Progenitor cell of endocrine pancreas (in vitro differentiated cells): Measurements from ENCODE around the gene REG3G. TPM values are rescaled to one million over a fixed set of nuclear protein-coding genes. Genes with fewer than 3 reads are reported as not detected.
A peak's percentile ranks its signal among the peaks of the same experiment; 100 is the strongest.
"Not testable (repeated sequence)": the region's sequence is repeated elsewhere in the genome, so short reads cannot be mapped to it uniquely, and the experiment has no call there.

Source experiments
- DNase-seq: peaks from one replicate; pipeline ENCODE4 v3.0.0; 2021; ENCODE audit warnings: low spot score; ENCODE audit not compliant: unreplicated experiment
- H3K27ac Mint-ChIP-seq: 2 replicates; pipeline ENCODE4 v1.8.0; 2021; ENCODE audit warnings: mild to moderate bottlenecking, moderate library complexity, mixed read lengths
- H3K27me3 Mint-ChIP-seq: 2 replicates; pipeline ENCODE4 v1.8.0; 2021; ENCODE audit warnings: mixed read lengths
- H3K36me3 Mint-ChIP-seq: 2 replicates; pipeline ENCODE4 v1.8.0; 2022; ENCODE audit warnings: mixed read lengths; ENCODE audit not compliant: insufficient read depth
- H3K4me1 Mint-ChIP-seq: 2 replicates; pipeline ENCODE4 v1.8.0; 2021; ENCODE audit warnings: low read depth, mixed read lengths
- H3K4me3 Mint-ChIP-seq: 2 replicates; pipeline ENCODE4 v1.8.0; 2021; ENCODE audit warnings: low read depth, mild to moderate bottlenecking, moderate library complexity, mixed read lengths
- H3K9me3 Mint-ChIP-seq: 2 replicates; pipeline ENCODE4 v1.8.0; 2021; ENCODE audit warnings: low read depth, mixed read lengths
- CTCF ChIP-seq: fragments of 200-600 bp; sonication (generic); IDR thresholded peaks from one replicate; pipeline ENCODE4 v1.5.0; 2021; ENCODE audit warnings: antibody characterized with exemption, mild to moderate bottlenecking; ENCODE audit not compliant: unreplicated experiment
- total RNA-seq: library from RNA; stranded (reverse); gene quantifications from 2 replicates; pipeline ENCODE4 v1.2.1, GENCODE V29; 2021

Gene REG3G
- total RNA-seq, 1 donor from 2014 or later = not detected

GRCh38 chr2:79041032-79041448 is 15.5 kb downstream of the REG3G start:
- Mint-ChIP-seq H3K27me3 (no peaks in the 10 kb centered on the region), H3K27ac (no peak overlapping the region), H3K4me1 (peaks cover 6% of the 10 kb centered on the region), H3K36me3 (no peaks in the 10 kb centered on the region), H3K9me3 (no peaks in the 10 kb centered on the region), H3K4me3 (no peak overlapping the region)
- no peak for DNase-seq
- TF ChIP-seq CTCF = peak; percentile 77

GRCh38 chr2:79053486-79053885 is 28.0 kb downstream of the REG3G start:
- not testable (repeated sequence) for DNase-seq, H3K36me3 Mint-ChIP-seq, H3K27ac Mint-ChIP-seq, H3K4me1 Mint-ChIP-seq, H3K4me3 Mint-ChIP-seq, H3K27me3 Mint-ChIP-seq
- peaks cover 12% of the 10 kb centered on the region for H3K9me3 Mint-ChIP-seq

- H3K27me3 Mint-ChIP-seq, DNase-seq, H3K27ac Mint-ChIP-seq, H3K9me3 Mint-ChIP-seq, H3K36me3 Mint-ChIP-seq, H3K4me3 Mint-ChIP-seq, H3K4me1 Mint-ChIP-seq: not testable (repeated sequence)
These were observed 29.3 kb downstream of the REG3G start for GRCh38 chr2:79054769-79055168.

GRCh38 chr2:79065201-79065600 is 39.7 kb downstream of the REG3G start:
- no peak for DNase-seq

GRCh38 chr2:79071078-79071477 is 45.6 kb downstream of the REG3G start:
- H3K36me3 Mint-ChIP-seq = no peaks in the 10 kb centered on the region
- TF ChIP-seq CTCF = no peak
- no peak for DNase-seq
- H3K4me1 Mint-ChIP-seq = no peaks in the 10 kb centered on the region
- H3K4me3 Mint-ChIP-seq = no peak overlapping the region
- H3K27me3 Mint-ChIP-seq = peaks cover 18% of the 10 kb centered on the region
- no peak overlapping the region for H3K27ac Mint-ChIP-seq
- H3K9me3 Mint-ChIP-seq = no peaks in the 10 kb centered on the region

More at GRCh38 chr2:79065201-79065600, 39.7 kb downstream of the REG3G start:
- Mint-ChIP-seq H3K27ac (no peak overlapping the region), H3K36me3 (no peaks in the 10 kb centered on the region), H3K27me3 (peaks cover 15% of the 10 kb centered on the region), H3K4me1 (no peaks in the 10 kb centered on the region), H3K4me3 (no peak overlapping the region), H3K9me3 (no peaks in the 10 kb centered on the region)
- TF ChIP-seq CTCF = no peak

Other genes starting within 250 kb of the REG3G start
- not detected in 2 replicates for gene REG1B, start 62.3 kb downstream of the REG3G start, total RNA-seq
- gene REG1A, start 94.8 kb downstream of the REG3G start, total RNA-seq = 0.51 TPM in 1 of 2 replicates, not detected in the other
- gene REG3A, start 134.1 kb downstream of the REG3G start, total RNA-seq = not detected in 2 replicates